ENCODE measurements around the gene TOP2B.

Gene TOP2B

GRCh38 chr3:25593001-25593400 lies 71.7 kb downstream of the TOP2B start:
- Histone ChIP-seq H4K20me1 (ENCODE audit: control insufficient read depth, insufficient read depth, low read depth, low read length) (no peaks in the 10 kb centered on the region), H3K4me2 (ENCODE audit: low read length) (no peak overlapping the region), H3K27me3 (ENCODE audit: control insufficient read depth, low read length) (no peaks in the 10 kb centered on the region), H3K9me3 (ENCODE audit: control insufficient read depth, insufficient read depth, low read length) (no peaks in the 10 kb centered on the region), H3K4me1 (ENCODE audit: control insufficient read depth, low read length) (no peaks in the 10 kb centered on the region), H3K9me2 (replicated peaks; ENCODE audit: control insufficient read depth, low read length) (no peaks in the 10 kb centered on the region), H3K79me2 (ENCODE audit: control insufficient read depth, low read length) (no peaks in the 10 kb centered on the region), H3K36me3 (ENCODE audit: control insufficient read depth, low read length) (peaks cover 16% of the 10 kb centered on the region), H3K4me3 (ENCODE audit: low read length) (no peak overlapping the region), H3K27ac (ENCODE audit: low read depth, low read length) (no peak overlapping the region), H3F3A (ENCODE audit: control insufficient read depth, insufficient read depth) (peaks cover 15% of the 10 kb centered on the region; the same call in 1 of the 2 replicates)
- TF ChIP-seq CTCF (IDR thresholded peaks at IDR 0.05; ENCODE audit: low read depth, low read length, poor library complexity, severe bottlenecking): no peak
- TF ChIP-seq EZH2phosphoT487 (IDR thresholded peaks at IDR 0.05; ENCODE audit: borderline replicate concordance, low read length): no peak

GRCh38 chr3:25592510-25592968 lies 72.2 kb downstream of the TOP2B start:
- peaks cover 15% of the 10 kb centered on the region; the same call in 1 of the 2 replicates for H3F3A ChIP-seq (ENCODE audit: control insufficient read depth, insufficient read depth)
- H3K4me3 ChIP-seq (ENCODE audit: low read length): no peak overlapping the region
- no peaks in the 10 kb centered on the region for H3K9me3 ChIP-seq (ENCODE audit: control insufficient read depth, insufficient read depth, low read length)
- H3K27ac ChIP-seq (ENCODE audit: low read depth, low read length): no peak overlapping the region
- no peaks in the 10 kb centered on the region for H3K79me2 ChIP-seq (ENCODE audit: control insufficient read depth, low read length)
- H3K4me2 ChIP-seq (ENCODE audit: low read length): no peak overlapping the region
- TF ChIP-seq CTCF (IDR thresholded peaks at IDR 0.05; ENCODE audit: low read depth, low read length, poor library complexity, severe bottlenecking) (no peak), EZH2phosphoT487 (IDR thresholded peaks at IDR 0.05; ENCODE audit: borderline replicate concordance, low read length) (no peak)
- no peaks in the 10 kb centered on the region for H4K20me1 ChIP-seq (ENCODE audit: control insufficient read depth, insufficient read depth, low read depth, low read length)
- peaks cover 12% of the 10 kb centered on the region for H3K36me3 ChIP-seq (ENCODE audit: control insufficient read depth, low read length)
- no peaks in the 10 kb centered on the region for H3K27me3 ChIP-seq (ENCODE audit: control insufficient read depth, low read length)
- no peaks in the 10 kb centered on the region for H3K4me1 ChIP-seq (ENCODE audit: control insufficient read depth, low read length)
- H3K9me2 ChIP-seq (replicated peaks; ENCODE audit: control insufficient read depth, low read length): no peaks in the 10 kb centered on the region

GRCh38 chr3:25589783-25590258 lies 74.9 kb downstream of the TOP2B start:
- Histone ChIP-seq H3K27me3 (ENCODE audit: control insufficient read depth, low read length) (no peaks in the 10 kb centered on the region), H3K4me1 (ENCODE audit: control insufficient read depth, low read length) (no peaks in the 10 kb centered on the region), H4K20me1 (ENCODE audit: control insufficient read depth, insufficient read depth, low read depth, low read length) (no peaks in the 10 kb centered on the region), H3K4me3 (ENCODE audit: low read length) (no peak overlapping the region), H3K79me2 (ENCODE audit: control insufficient read depth, low read length) (no peaks in the 10 kb centered on the region), H3K4me2 (ENCODE audit: low read length) (no peak overlapping the region), H3K9me2 (replicated peaks; ENCODE audit: control insufficient read depth, low read length) (no peaks in the 10 kb centered on the region), H3K9me3 (ENCODE audit: control insufficient read depth, insufficient read depth, low read length) (no peaks in the 10 kb centered on the region), H3F3A (ENCODE audit: control insufficient read depth, insufficient read depth) (no peaks in the 10 kb centered on the region), H3K27ac (ENCODE audit: low read depth, low read length) (no peak overlapping the region), H3K36me3 (ENCODE audit: control insufficient read depth, low read length) (no peaks in the 10 kb centered on the region)
- no peak for TF ChIP-seq CTCF (IDR thresholded peaks at IDR 0.05; ENCODE audit: low read depth, low read length, poor library complexity, severe bottlenecking)
- TF ChIP-seq EZH2phosphoT487 (IDR thresholded peaks at IDR 0.05; ENCODE audit: borderline replicate concordance, low read length): no peak

All from DOHH2 (cell line).